GM18526 (cell line): Measurements from ENCODE around the gene NOL4L.

Experiments
- POLR2A ChIP-seq: IDR thresholded peaks from 3 replicates; pipeline ENCODE4 v1.6.1; 2011; ENCODE audit not compliant: insufficient read length; ENCODE audit errors: extremely low read depth

NOL4L gene

GRCh38 chr20:32460231-32460630 lies 124.9 kb downstream of the NOL4L start:
- no peak for TF ChIP-seq POLR2A

- no peak for TF ChIP-seq POLR2A
These were observed 126.3 kb downstream of the NOL4L start for GRCh38 chr20:32458837-32459220.

GRCh38 chr20:32458061-32458836 lies 126.9 kb downstream of the NOL4L start:
- no peak for TF ChIP-seq POLR2A

- TF ChIP-seq POLR2A, result no peak
These were observed 127.6 kb downstream of the NOL4L start for GRCh38 chr20:32457479-32457986.

GRCh38 chr20:32456869-32457478 lies 128.2 kb downstream of the NOL4L start:
- no peak for TF ChIP-seq POLR2A

- no peak for TF ChIP-seq POLR2A
These were observed 129.0 kb downstream of the NOL4L start for GRCh38 chr20:32455901-32456701.

- TF ChIP-seq POLR2A, result no peak
These were observed 129.8 kb downstream of the NOL4L start for GRCh38 chr20:32455171-32455900.

- TF ChIP-seq POLR2A, result no peak
These were observed 130.7 kb downstream of the NOL4L start for GRCh38 chr20:32454164-32455145.

- TF ChIP-seq POLR2A, result no peak
These were observed 131.5 kb downstream of the NOL4L start for GRCh38 chr20:32453467-32454163.

GRCh38 chr20:32452776-32453466 lies 132.2 kb downstream of the NOL4L start:
- TF ChIP-seq POLR2A, result no peak

- TF ChIP-seq POLR2A, result no peak
These were observed 133.3 kb downstream of the NOL4L start for GRCh38 chr20:32451682-32452461.

- no peak for TF ChIP-seq POLR2A
These were observed 133.8 kb downstream of the NOL4L start for GRCh38 chr20:32451340-32451681.
